ENCODE data around the gene MRAP.

The MRAP gene

GRCh38 chr21:32312976-32313375 is 14.3 kb downstream of the MRAP start:
- no peak for DNase-seq (ENCODE audit: low read depth)
- no peak overlapping the region for H3K4me3 ChIP-seq (ENCODE audit: low read depth, low read length)
- no peak for TF ChIP-seq CTCF (IDR thresholded peaks at IDR 0.05; ENCODE audit: low read depth, low read length, missing control alignments)
- in situ Hi-C loops (cut with HindIII; ENCODE audit: low sequenced_read_pairs), result no loop called here

DNA sequence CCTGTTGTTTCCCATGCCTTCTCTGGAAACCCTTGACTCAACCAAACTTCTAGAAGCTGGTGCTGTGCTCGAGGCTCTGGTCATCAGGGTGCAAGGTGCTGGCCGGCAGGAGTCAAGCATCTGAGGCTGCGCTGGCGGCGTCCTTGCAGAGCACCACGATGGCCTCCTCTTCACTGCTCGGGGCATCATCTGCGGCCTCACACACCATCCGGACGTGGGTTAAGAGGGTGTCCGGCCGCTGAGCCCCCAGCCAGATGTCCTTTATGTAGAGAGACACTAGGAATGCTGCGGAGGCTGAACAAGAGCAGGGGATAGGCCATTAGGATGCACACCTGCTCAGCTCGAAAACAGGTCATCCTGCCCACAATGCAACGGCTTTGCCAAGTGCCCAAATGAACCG is 16.2 kb downstream of the MRAP start:
- in situ Hi-C loops (cut with HindIII; ENCODE audit: low sequenced_read_pairs), result no loop called here
- H3K4me3 ChIP-seq (ENCODE audit: low read depth, low read length), result no peak overlapping the region
- TF ChIP-seq CTCF (IDR thresholded peaks at IDR 0.05; ENCODE audit: low read depth, low read length, missing control alignments), result no peak
- no peak for DNase-seq (ENCODE audit: low read depth)

- no peak for TF ChIP-seq CTCF (IDR thresholded peaks at IDR 0.05; ENCODE audit: low read depth, low read length, missing control alignments)
- in situ Hi-C loops (cut with HindIII; ENCODE audit: low sequenced_read_pairs), result no loop called here
- H3K4me3 ChIP-seq (ENCODE audit: low read depth, low read length), result no peak overlapping the region
- DNase-seq (ENCODE audit: low read depth), result no peak
These were observed 17.0 kb downstream of the MRAP start for GRCh38 chr21:32315511-32316281.

DNA sequence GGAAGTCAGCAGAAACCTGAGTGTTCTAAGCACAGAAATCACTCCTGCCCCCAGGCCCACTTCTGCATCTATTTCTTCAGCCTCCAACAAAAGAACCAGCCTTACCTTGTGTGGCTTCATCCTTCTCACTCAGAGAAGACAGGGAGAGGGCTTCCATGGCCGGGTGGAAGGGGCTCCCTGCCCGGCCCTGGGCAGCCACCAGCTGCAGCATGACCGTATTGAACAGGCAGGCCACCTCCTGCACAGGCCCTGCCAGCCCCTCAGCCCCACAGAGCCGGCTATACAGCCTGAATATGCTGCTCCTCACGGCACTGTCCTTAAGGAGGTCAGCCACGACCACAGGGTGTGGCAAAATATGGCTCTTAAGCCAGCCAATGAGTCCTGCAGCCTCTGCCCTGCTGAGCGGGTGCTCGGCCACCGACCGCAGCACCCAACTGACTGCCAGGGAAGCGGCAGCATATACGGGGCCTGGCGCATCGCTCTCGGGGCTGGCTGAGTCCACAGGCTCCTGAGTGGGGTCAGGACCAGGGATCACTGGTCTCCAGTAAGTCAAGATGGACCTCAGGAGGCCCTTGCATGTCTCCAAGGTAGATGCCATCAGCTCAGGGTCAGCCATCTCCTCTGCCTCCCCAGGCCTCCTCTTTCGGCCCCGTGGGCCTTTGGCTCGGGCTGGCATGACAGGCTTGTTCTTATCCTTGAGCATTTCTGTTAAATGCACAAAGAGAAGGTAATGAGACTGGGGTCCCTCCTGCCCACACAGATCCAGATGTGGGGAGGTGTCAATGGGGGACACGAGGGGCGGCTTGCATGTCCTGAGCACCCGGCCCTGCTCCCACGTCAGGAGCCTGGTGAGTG is 17.9 kb downstream of the MRAP start:
- DNase-seq (ENCODE audit: low read depth), result no peak
- in situ Hi-C loops (cut with HindIII; ENCODE audit: low sequenced_read_pairs), result no loop called here
- no peak overlapping the region for H3K4me3 ChIP-seq (ENCODE audit: low read depth, low read length)
- no peak for TF ChIP-seq CTCF (IDR thresholded peaks at IDR 0.05; ENCODE audit: low read depth, low read length, missing control alignments)

GRCh38 chr21:32317726-32318125 is 19.1 kb downstream of the MRAP start:
- in situ Hi-C loops (cut with HindIII; ENCODE audit: low sequenced_read_pairs), result no loop called here

GRCh38 chr21:32319012-32319411 is 20.4 kb downstream of the MRAP start:
- no peak overlapping the region for H3K4me3 ChIP-seq (ENCODE audit: low read depth, low read length)
- in situ Hi-C loops (cut with HindIII; ENCODE audit: low sequenced_read_pairs), result no loop called here
- TF ChIP-seq CTCF (IDR thresholded peaks at IDR 0.05; ENCODE audit: low read depth, low read length, missing control alignments), result no peak
- no peak for DNase-seq (ENCODE audit: low read depth)

More at GRCh38 chr21:32317726-32318125, 19.1 kb downstream of the MRAP start:
- no peak for TF ChIP-seq CTCF (IDR thresholded peaks at IDR 0.05; ENCODE audit: low read depth, low read length, missing control alignments)
- no peak for DNase-seq (ENCODE audit: low read depth)
- no peak overlapping the region for H3K4me3 ChIP-seq (ENCODE audit: low read depth, low read length)

Measured in astrocyte of the cerebellum (primary cell).